ENCODE results near the gene TBC1D7. TPM values are rescaled to one million over a fixed set of nuclear protein-coding genes. Genes with fewer than 3 reads are reported as not detected.

Gene TBC1D7
- total and polyA plus RNA-seq, 2 donors (not counting 1 experiment from before 2014, with no cell fraction given): 21.5 to 22.3 TPM

DNA sequence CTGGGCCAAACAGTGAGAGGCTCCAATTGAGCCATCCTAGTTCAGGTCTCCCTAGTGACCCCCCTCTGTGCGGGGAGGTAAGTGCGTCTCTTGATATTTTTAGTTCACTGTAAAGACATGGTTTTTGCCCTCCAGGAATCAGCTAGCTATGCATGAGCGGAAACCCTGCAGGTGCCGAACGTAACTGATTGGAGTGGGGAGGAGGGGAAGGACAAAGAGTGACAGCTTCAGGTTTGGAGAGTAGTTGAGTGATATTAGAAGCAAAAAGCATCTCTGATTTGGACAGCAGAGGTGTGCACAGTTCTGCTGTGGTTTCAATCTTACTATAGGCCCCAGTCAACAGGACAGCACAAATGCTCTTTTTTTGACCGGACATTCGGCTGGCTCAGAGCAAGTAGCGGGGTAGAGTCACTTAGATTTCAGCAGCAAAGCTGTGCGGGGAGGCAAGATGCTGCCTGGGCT lies 31.8 kb downstream of the TBC1D7 start:
- H3K9ac ChIP-seq (ENCODE audit: low read length): no peak overlapping the region
- peak overlapping the region; percentile 68 for H3K27ac Mint-ChIP-seq
- no peaks in the 10 kb centered on the region for H3K9me3 ChIP-seq (ENCODE audit: control extremely low read depth in 1 of 3, control insufficient read depth in 2 of 3, insufficient read depth in 1 of 3, low read length in 2 of 3)
- peaks cover 70% of the 10 kb centered on the region for H3K4me1 Mint-ChIP-seq
- H3K9me3 Mint-ChIP-seq (ENCODE audit: insufficient read depth): no peaks in the 10 kb centered on the region
- DNase-seq (peak; percentile 44), ATAC-seq (ENCODE audit: low read depth) (peak; percentile 19)
- TF ChIP-seq EZH2 (IDR thresholded peaks at IDR 0.05; ENCODE audit: borderline replicate concordance, insufficient read depth, low read depth, low read length, poor library complexity, severe bottlenecking): no peak
- TF ChIP-seq, protein P1, sequence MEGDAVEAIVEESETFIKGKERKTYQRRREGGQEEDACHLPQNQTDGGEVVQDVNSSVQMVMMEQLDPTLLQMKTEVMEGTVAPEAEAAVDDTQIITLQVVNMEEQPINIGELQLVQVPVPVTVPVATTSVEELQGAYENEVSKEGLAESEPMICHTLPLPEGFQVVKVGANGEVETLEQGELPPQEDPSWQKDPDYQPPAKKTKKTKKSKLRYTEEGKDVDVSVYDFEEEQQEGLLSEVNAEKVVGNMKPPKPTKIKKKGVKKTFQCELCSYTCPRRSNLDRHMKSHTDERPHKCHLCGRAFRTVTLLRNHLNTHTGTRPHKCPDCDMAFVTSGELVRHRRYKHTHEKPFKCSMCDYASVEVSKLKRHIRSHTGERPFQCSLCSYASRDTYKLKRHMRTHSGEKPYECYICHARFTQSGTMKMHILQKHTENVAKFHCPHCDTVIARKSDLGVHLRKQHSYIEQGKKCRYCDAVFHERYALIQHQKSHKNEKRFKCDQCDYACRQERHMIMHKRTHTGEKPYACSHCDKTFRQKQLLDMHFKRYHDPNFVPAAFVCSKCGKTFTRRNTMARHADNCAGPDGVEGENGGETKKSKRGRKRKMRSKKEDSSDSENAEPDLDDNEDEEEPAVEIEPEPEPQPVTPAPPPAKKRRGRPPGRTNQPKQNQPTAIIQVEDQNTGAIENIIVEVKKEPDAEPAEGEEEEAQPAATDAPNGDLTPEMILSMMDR (IDR thresholded peaks at IDR 0.05): peak; percentile 40
- CTCF ChIA-PET: interaction anchor here (1.0 to 4.7 kb wide), 4 partner anchors 20 to 242 kb away, joined by 3 to 47 read pairs (median 25); partner anchors contain the start of gene TBC1D7
- peaks cover 0 to 72% of the 10 kb centered on the region in 2 experiments for H3K36me3 ChIP-seq (replicated peaks in 1 of 2; ENCODE audit: control extremely low read depth in 1 of 2, control insufficient read depth in 1 of 2, extremely low read depth in 1 of 2, insufficient read depth in 2 of 2, low read length in 1 of 2)
- no peak overlapping the region for H3K27ac ChIP-seq (ENCODE audit: low read length in 2 of 2)
- no peaks in the 10 kb centered on the region for H3K27me3 ChIP-seq (replicated peaks in 1 of 4; ENCODE audit: control extremely low read depth in 1 of 4, control insufficient read depth in 3 of 4, insufficient read depth in 4 of 4, low read length in 3 of 4)
- peak overlapping the region; percentile 31 for H3K4me2 ChIP-seq (replicated peaks; ENCODE audit: low read depth, low read length, poor library complexity, severe bottlenecking)
- peaks cover 40% of the 10 kb centered on the region for H3K79me2 ChIP-seq (ENCODE audit: control insufficient read depth, insufficient read depth, low read length)
- POLR2A ChIA-PET: interaction anchor here (0.8 to 0.9 kb wide), 2 partner anchors 9 to 11 kb away, joined by 3 read pairs; no protein-coding TSS in a partner anchor
- H3K4me3 ChIP-seq (ENCODE audit: control extremely low read depth in 1 of 5, extremely low read depth in 1 of 5, insufficient read depth in 1 of 5, low read depth in 2 of 5, low read length in 4 of 5): no peak overlapping the region
- no peaks in the 10 kb centered on the region for H4K20me1 ChIP-seq (ENCODE audit: control insufficient read depth, insufficient read depth, low read length, poor library complexity, severe bottlenecking)
- intact Hi-C loops (cut with micrococcal nuclease): no loop called here
- H3K4me3 Mint-ChIP-seq: peak overlapping the region; percentile 53
- no peaks in the 10 kb centered on the region for H3K27me3 Mint-ChIP-seq
- H3K4me1 ChIP-seq (ENCODE audit: control insufficient read depth in 2 of 2, insufficient read depth in 2 of 2, low read length in 2 of 2): peaks cover 15 to 26% of the 10 kb centered on the region in 2 donors
- 46% methylated on average over 9 of the region's 9 CpGs for WGBS (ENCODE audit: insufficient coverage)
- H2AFZ ChIP-seq (ENCODE audit: insufficient read depth, low read depth, low read length, poor library complexity, severe bottlenecking): no peak overlapping the region

DNA sequence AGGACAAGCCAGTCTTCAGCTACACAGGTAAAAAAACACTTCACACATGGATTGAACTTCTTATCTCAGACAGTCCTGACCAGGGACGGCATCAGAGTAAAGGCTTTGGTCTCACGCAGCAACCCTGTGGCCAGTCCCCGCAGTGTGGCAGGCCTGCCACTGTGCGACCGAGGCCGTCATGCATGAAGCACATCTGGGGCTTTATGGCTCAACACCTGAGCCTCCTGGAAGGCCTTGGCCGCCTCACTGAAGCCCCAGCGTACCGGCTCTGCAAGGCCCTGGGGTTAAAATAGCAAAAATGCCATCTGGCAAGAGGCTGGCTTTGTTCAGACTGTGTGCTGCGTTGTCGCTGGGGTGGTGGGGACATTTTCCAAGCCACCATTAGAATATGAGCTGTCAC lies 32.8 kb downstream of the TBC1D7 start:
- Histone ChIP-seq H3K9ac (ENCODE audit: low read length) (no peak overlapping the region), H3K9me3 (ENCODE audit: control extremely low read depth in 1 of 3, control insufficient read depth in 2 of 3, insufficient read depth in 1 of 3, low read length in 2 of 3) (no peaks in the 10 kb centered on the region), H3K36me3 (replicated peaks in 1 of 2; ENCODE audit: control extremely low read depth in 1 of 2, control insufficient read depth in 1 of 2, extremely low read depth in 1 of 2, insufficient read depth in 2 of 2, low read length in 1 of 2) (peaks cover 2 to 67% of the 10 kb centered on the region in 2 experiments), H4K20me1 (ENCODE audit: control insufficient read depth, insufficient read depth, low read length, poor library complexity, severe bottlenecking) (no peaks in the 10 kb centered on the region), H2AFZ (ENCODE audit: insufficient read depth, low read depth, low read length, poor library complexity, severe bottlenecking) (no peak overlapping the region), H3K4me2 (replicated peaks; ENCODE audit: low read depth, low read length, poor library complexity, severe bottlenecking) (no peak overlapping the region), H3K27me3 (replicated peaks in 1 of 4; ENCODE audit: control extremely low read depth in 1 of 4, control insufficient read depth in 3 of 4, insufficient read depth in 4 of 4, low read length in 3 of 4) (no peaks in the 10 kb centered on the region), H3K4me3 (ENCODE audit: control extremely low read depth in 1 of 5, extremely low read depth in 1 of 5, insufficient read depth in 1 of 5, low read depth in 2 of 5, low read length in 4 of 5) (no peak overlapping the region), H3K27ac (ENCODE audit: low read length in 2 of 2) (no peak overlapping the region), H3K4me1 (ENCODE audit: control insufficient read depth in 2 of 2, insufficient read depth in 2 of 2, low read length in 2 of 2) (peaks cover 15 to 26% of the 10 kb centered on the region in 2 donors), H3K79me2 (ENCODE audit: control insufficient read depth, insufficient read depth, low read length) (peaks cover 35% of the 10 kb centered on the region)
- Mint-ChIP-seq H3K27ac (peak overlapping the region; percentile 70), H3K9me3 (ENCODE audit: insufficient read depth) (no peaks in the 10 kb centered on the region), H3K4me1 (peaks cover 61% of the 10 kb centered on the region), H3K27me3 (no peaks in the 10 kb centered on the region), H3K4me3 (peak overlapping the region; percentile 63)
- no peak for TF ChIP-seq EZH2 (IDR thresholded peaks at IDR 0.05; ENCODE audit: borderline replicate concordance, insufficient read depth, low read depth, low read length, poor library complexity, severe bottlenecking)
- TF ChIP-seq, protein P1 (IDR thresholded peaks at IDR 0.05): no peak
- intact Hi-C loops (cut with micrococcal nuclease): no loop called here
- 62% methylated on average over 11 of the region's 11 CpGs for WGBS (ENCODE audit: insufficient coverage)
- ChIA-PET CTCF (interaction anchor here (4.6 to 4.7 kb wide), 2 partner anchors 34 to 100 kb away, joined by 45 to 47 read pairs; partner anchors contain the start of gene TBC1D7), POLR2A (no interaction called here)
- DNase-seq (no peak), ATAC-seq (ENCODE audit: low read depth) (no peak)

Measured in B cell (primary cell).